K562 (cell line): ENCODE data around the gene SCAP. TPM values are rescaled to one million over a fixed set of nuclear protein-coding genes. Genes with fewer than 3 reads are reported as not detected.
A peak's percentile ranks its signal among the peaks of the same experiment; 100 is the strongest.

Source experiments
- IRF1 ChIP-seq: sonication (generic); formaldehyde crosslinking; IDR thresholded peaks from 2 replicates; pipeline ENCODE4 v1.8.0; 2022; ENCODE audit warnings: missing genetic modification reagents, mild to moderate bottlenecking, borderline replicate concordance
- MECOM ChIP-seq: fragments of 250-450 bp; sonication (Bioruptor Pico); IDR thresholded peaks from 2 replicates; pipeline ENCODE4 v1.8.0; 2022; ENCODE audit warnings: inconsistent platforms
- NR4A1 ChIP-seq, 2 experiments: fragments of 250-450 bp in 1 of 2; fragments of 450-650 bp in 1 of 2; sonication (Bioruptor Pico) in 1 of 2; IDR thresholded peaks; 2 replicates each; pipeline versions ENCODE4 v1.4.0 to v1.6.1; 2016 to 2020; ENCODE audit warnings: mild to moderate bottlenecking in 2 of 2, missing compliant biosample characterization in 1 of 2, missing genetic modification characterization in 1 of 2, moderate library complexity in 1 of 2
- PPARD ChIP-seq: fragments of 250-450 bp; sonication (Bioruptor Pico); IDR thresholded peaks from 2 replicates; pipeline ENCODE4 v1.8.0; 2022; ENCODE audit warnings: inconsistent platforms, mild to moderate bottlenecking, moderate library complexity
- RBM14 ChIP-seq: fragments of 200-400 bp; formaldehyde crosslinking; IDR thresholded peaks from 2 replicates; pipeline ENCODE4 v1.6.1; 2018; ENCODE audit warnings: low read depth, mild to moderate bottlenecking, low read length, moderate library complexity, borderline replicate concordance; ENCODE audit not compliant: insufficient read depth
- RBM25 ChIP-seq: fragments of 200-400 bp; formaldehyde crosslinking; IDR thresholded peaks from 2 replicates; pipeline ENCODE4 v1.6.1; 2018; ENCODE audit warnings: low read length, low read depth, moderate library complexity; ENCODE audit not compliant: severe bottlenecking
- REST ChIP-seq, 2 experiments: fragments of 450-650 bp; formaldehyde crosslinking in 1 of 2; IDR thresholded peaks; 2 replicates each; pipeline versions ENCODE4 v1.4.0 to v1.6.1; 2014 to 2020; ENCODE audit warnings: mild to moderate bottlenecking in 2 of 2, borderline replicate concordance in 1 of 2, low read depth in 1 of 2
- SMAD1 ChIP-seq: fragments of 150-350 bp; IDR thresholded peaks from 2 replicates; pipeline ENCODE4 v1.6.1; 2014; ENCODE audit warnings: low read length, low read depth; ENCODE audit not compliant: partially characterized antibody
- ZFP1 ChIP-seq: fragments of 450-650 bp; formaldehyde crosslinking; IDR thresholded peaks from 2 replicates; pipeline ENCODE4 v1.4.0; 2020; ENCODE audit warnings: mild to moderate bottlenecking, mixed read lengths
- ZNF140 ChIP-seq: fragments of 250-450 bp; sonication (Bioruptor Pico); IDR thresholded peaks from 2 replicates; pipeline ENCODE4 v1.8.0; 2021; ENCODE audit warnings: moderate library complexity, mild to moderate bottlenecking, inconsistent platforms
- polyA plus RNA-seq, 8 experiments: library from polyadenylated mRNA; depleted of rRNA in 4 of 8; stranded (reverse) in 5 of 8; unstranded in 3 of 8; fragments of >200 nt; fragmentation: Nextera tagmentation in 2 of 8; fragmentation: Illumina TruSeq in 1 of 8; extraction: Ambion mirVana in 2 of 8; extraction: Trizol in 1 of 8; gene quantifications; 2 replicates each; pipeline versions ENCODE4 v1.2.1 to v1.2.3, GENCODE V29; 2011 to 2014; ENCODE audit warnings: inconsistent platforms in 1 of 8, missing spikeins in 1 of 8
- total RNA-seq, 7 experiments: library from RNA; depleted of rRNA in 6 of 7; stranded (reverse); fragments of >200 nt in 6 of 7; fragmentation: Illumina TruSeq in 2 of 7; extraction: Trizol in 2 of 7; gene quantifications; 2 replicates each; pipeline versions ENCODE4 v1.2.1 to v1.2.3, GENCODE V29; 2011 to 2021; ENCODE audit warnings: low replicate concordance in 1 of 7
- TF ChIP-seq, protein P1 (sequence below): sonication (generic); formaldehyde crosslinking; IDR thresholded peaks from 2 replicates; pipeline ENCODE4 v1.9.0; 2022; ENCODE audit warnings: mild to moderate bottlenecking, missing genetic modification reagents

The SCAP gene
- total and polyA plus RNA-seq, 9 of the 15 experiments (the other 6 are each of a cell fraction or from before 2014, with no cell fraction given) = 2.6 to 104 (median 37.8) TPM

DNA sequence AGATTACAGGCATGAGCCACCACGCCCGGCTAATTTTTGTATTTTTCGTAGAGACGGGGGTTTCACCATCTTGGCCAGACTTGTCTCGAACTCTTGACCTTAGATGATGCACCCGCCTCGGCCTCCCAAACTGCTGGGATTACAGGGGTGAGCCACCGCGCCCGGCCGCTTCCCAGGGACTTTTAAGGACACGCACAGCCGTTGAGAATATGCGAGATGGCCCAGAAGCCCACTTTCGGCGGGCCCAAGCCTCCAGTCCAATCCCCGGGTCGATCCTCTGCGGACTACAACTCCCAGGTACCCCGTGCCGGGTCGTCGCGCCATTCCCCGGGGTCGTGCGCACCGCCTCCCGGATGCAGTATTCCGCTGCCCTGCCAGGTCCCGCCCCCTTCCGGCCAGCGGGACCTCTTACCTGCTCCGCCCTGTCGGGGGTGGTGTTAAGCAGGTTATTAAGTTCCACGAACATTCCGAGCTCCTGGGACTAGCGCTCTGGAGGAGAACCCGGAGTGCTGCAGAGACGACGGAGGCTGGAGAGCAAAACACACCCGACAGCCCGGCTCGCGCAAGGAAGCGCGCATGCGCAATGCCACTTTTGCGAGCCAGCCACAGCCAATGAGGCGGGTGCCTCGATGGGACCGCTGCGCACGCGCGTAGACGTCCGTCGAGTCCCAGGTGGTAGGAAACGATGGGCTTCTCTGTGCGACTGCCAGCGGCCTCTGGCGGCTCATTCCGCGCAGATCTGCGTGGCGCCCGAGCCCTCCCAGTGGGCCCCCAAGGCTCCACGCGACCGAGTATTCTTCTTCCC lies 37.6 kb upstream of the SCAP start, which contains the start of gene ELP6 (continued):
- TF ChIP-seq REST (IDR thresholded peaks at IDR 0.05; ENCODE audit: borderline replicate concordance) = peak; percentile 87
- no peak for TF ChIP-seq REST (CRISPR knock-in tag; IDR thresholded peaks at IDR 0.05; ENCODE audit: low read depth)
- no peak for TF ChIP-seq RBM25
- peak; percentile 6 for TF ChIP-seq SMAD1
- no peak for TF ChIP-seq ZNF140 (CRISPR knock-in tag)
- TF ChIP-seq NR4A1 (CRISPR knock-in tag; IDR thresholded peaks at IDR 0.05) = peak; percentile 6; the same call in 1 of the 2 replicates
- TF ChIP-seq NR4A1 (tag; IDR thresholded peaks at IDR 0.05) = no peak
- TF ChIP-seq IRF1 (CRISPR knock-in tag) = no peak
- no peak for TF ChIP-seq ZFP1 (CRISPR knock-in tag)
- TF ChIP-seq MECOM (CRISPR knock-in tag) = peak; percentile 68; the same call in 1 of the 2 replicates
- no peak for TF ChIP-seq RBM14
- TF ChIP-seq PPARD = no peak
- TF ChIP-seq, protein P1, sequence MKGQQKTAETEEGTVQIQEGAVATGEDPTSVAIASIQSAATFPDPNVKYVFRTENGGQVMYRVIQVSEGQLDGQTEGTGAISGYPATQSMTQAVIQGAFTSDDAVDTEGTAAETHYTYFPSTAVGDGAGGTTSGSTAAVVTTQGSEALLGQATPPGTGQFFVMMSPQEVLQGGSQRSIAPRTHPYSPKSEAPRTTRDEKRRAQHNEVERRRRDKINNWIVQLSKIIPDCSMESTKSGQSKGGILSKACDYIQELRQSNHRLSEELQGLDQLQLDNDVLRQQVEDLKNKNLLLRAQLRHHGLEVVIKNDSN (CRISPR knock-in tag) = peak; percentile 66; the same call in 1 of the 2 replicates
